ENCODE results near the gene RAET1G. TPM values are rescaled to one million over a fixed set of nuclear protein-coding genes. Genes with fewer than 3 reads are reported as not detected.

Gene RAET1G
- total RNA-seq, 1 experiment from 2014 or later = 1.2 TPM

DNA sequence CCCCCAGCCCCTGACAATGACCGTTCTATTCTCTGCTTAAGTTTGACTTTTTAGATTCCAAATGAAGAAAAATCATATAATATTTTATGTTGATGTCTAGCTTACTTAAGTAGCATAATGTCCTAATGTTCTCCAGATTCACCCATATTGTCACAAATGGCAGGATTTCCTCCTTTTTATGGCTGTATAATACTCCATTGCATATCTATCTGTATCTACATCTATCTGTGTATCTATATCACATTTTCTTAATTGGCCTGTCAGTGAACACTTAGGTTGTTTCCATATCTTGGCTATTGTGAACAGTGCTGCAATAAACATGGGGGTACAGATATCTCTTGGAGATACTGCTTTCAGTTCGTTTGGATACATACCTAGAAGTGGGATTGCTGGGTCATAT is 51.7 kb downstream of the RAET1G start:
- H3K27ac ChIP-seq (ENCODE audit: low read length) = no peak overlapping the region
- H3K36me3 ChIP-seq (ENCODE audit: control insufficient read depth, insufficient read depth, low read length) = no peaks in the 10 kb centered on the region
- TF ChIP-seq, protein P1, sequence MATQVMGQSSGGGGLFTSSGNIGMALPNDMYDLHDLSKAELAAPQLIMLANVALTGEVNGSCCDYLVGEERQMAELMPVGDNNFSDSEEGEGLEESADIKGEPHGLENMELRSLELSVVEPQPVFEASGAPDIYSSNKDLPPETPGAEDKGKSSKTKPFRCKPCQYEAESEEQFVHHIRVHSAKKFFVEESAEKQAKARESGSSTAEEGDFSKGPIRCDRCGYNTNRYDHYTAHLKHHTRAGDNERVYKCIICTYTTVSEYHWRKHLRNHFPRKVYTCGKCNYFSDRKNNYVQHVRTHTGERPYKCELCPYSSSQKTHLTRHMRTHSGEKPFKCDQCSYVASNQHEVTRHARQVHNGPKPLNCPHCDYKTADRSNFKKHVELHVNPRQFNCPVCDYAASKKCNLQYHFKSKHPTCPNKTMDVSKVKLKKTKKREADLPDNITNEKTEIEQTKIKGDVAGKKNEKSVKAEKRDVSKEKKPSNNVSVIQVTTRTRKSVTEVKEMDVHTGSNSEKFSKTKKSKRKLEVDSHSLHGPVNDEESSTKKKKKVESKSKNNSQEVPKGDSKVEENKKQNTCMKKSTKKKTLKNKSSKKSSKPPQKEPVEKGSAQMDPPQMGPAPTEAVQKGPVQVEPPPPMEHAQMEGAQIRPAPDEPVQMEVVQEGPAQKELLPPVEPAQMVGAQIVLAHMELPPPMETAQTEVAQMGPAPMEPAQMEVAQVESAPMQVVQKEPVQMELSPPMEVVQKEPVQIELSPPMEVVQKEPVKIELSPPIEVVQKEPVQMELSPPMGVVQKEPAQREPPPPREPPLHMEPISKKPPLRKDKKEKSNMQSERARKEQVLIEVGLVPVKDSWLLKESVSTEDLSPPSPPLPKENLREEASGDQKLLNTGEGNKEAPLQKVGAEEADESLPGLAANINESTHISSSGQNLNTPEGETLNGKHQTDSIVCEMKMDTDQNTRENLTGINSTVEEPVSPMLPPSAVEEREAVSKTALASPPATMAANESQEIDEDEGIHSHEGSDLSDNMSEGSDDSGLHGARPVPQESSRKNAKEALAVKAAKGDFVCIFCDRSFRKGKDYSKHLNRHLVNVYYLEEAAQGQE (IDR thresholded peaks at IDR 0.05; ENCODE audit: insufficient read depth in 1 of 2, low read depth in 2 of 2, low read length in 1 of 2) = no peak
- TF ChIP-seq, protein P2, sequence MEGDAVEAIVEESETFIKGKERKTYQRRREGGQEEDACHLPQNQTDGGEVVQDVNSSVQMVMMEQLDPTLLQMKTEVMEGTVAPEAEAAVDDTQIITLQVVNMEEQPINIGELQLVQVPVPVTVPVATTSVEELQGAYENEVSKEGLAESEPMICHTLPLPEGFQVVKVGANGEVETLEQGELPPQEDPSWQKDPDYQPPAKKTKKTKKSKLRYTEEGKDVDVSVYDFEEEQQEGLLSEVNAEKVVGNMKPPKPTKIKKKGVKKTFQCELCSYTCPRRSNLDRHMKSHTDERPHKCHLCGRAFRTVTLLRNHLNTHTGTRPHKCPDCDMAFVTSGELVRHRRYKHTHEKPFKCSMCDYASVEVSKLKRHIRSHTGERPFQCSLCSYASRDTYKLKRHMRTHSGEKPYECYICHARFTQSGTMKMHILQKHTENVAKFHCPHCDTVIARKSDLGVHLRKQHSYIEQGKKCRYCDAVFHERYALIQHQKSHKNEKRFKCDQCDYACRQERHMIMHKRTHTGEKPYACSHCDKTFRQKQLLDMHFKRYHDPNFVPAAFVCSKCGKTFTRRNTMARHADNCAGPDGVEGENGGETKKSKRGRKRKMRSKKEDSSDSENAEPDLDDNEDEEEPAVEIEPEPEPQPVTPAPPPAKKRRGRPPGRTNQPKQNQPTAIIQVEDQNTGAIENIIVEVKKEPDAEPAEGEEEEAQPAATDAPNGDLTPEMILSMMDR (IDR thresholded peaks at IDR 0.05) = no peak
- no peak for TF ChIP-seq TCF7L2 (IDR thresholded peaks at IDR 0.05; ENCODE audit: low read depth, low read length)
- TF ChIP-seq SIN3A (IDR thresholded peaks at IDR 0.05; ENCODE audit: borderline replicate concordance, insufficient read depth, low read depth, low read length) = no peak
- no peak for TF ChIP-seq POLR2AphosphoS5 (IDR thresholded peaks at IDR 0.05; ENCODE audit: low read depth, low read length)
- H3K4me1 ChIP-seq (ENCODE audit: control insufficient read depth, insufficient read depth, low read length) = no peaks in the 10 kb centered on the region
- CTCF ChIA-PET = no interaction called here
- ATAC-seq = no peak
- H3K27me3 ChIP-seq (ENCODE audit: control insufficient read depth, insufficient read depth, low read length) = no peaks in the 10 kb centered on the region
- intact Hi-C loops (cut with micrococcal nuclease; ENCODE audit: unreplicated experiment) (no loop called here), in situ Hi-C loops (cut with HindIII; ENCODE audit: low pct_unique_long_range_greater_than_20kb, low sequenced_read_pairs) (no loop called here)
- no TSS peak for BruUV-seq (replicated peaks)
- POLR2A ChIA-PET = no interaction called here
- peaks cover 7% of the 10 kb centered on the region; the same call in 1 of the 2 replicates for H3K9me3 ChIP-seq (ENCODE audit: control insufficient read depth, insufficient read depth, low read depth, low read length)
- no peak for DNase-seq (ENCODE audit: low read depth, low spot score)
- H3K4me3 ChIP-seq (ENCODE audit: low read depth in 2 of 2, low read length in 2 of 2) = no peak overlapping the region

DNA sequence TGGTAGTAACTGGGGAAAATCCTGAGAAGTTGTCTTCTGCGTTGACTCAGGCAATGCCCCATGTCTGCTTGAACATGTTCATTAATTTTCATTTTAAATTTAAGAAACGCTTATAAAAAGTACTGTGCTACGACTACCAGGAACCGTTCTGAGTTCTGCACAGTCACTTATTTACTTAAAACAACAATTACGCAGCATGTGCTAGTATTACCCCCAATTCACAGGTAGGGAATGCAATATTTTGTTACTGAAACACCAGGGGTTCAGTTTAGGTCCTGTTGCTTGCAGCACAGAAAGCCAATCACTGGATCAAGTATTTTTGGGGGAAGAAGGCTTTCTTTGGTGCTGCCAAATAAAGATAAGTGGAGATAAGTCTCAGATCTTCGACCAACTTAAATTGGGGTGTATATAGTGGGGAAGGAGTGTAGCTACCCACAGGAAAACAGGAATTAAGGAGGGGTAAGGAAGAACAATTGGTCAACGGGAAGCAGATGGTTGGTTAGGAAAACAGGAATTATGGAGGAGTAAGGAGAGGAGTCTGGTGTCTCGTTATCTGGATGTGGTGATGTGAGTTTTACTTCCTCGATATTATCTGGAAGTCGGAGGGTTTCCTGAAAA is 53.5 kb downstream of the RAET1G start:
- Histone ChIP-seq H3K4me3 (ENCODE audit: low read depth in 2 of 2, low read length in 2 of 2) (no peak overlapping the region), H3K27me3 (ENCODE audit: control insufficient read depth, insufficient read depth, low read length) (no peaks in the 10 kb centered on the region), H3K36me3 (ENCODE audit: control insufficient read depth, insufficient read depth, low read length) (no peaks in the 10 kb centered on the region), H3K4me1 (ENCODE audit: control insufficient read depth, insufficient read depth, low read length) (peaks cover 6% of the 10 kb centered on the region; the same call in 1 of the 2 replicates), H3K27ac (ENCODE audit: low read length) (no peak overlapping the region), H3K9me3 (ENCODE audit: control insufficient read depth, insufficient read depth, low read depth, low read length) (peaks cover 7% of the 10 kb centered on the region; the same call in 1 of the 2 replicates)
- ChIA-PET CTCF (no interaction called here), POLR2A (no interaction called here)
- DNase-seq (ENCODE audit: low read depth, low spot score) (no peak), ATAC-seq (no peak)
- BruUV-seq (replicated peaks) = no TSS peak
- in situ Hi-C loops (cut with HindIII; ENCODE audit: low pct_unique_long_range_greater_than_20kb, low sequenced_read_pairs) (no loop called here), intact Hi-C loops (cut with micrococcal nuclease; ENCODE audit: unreplicated experiment) (loop anchor here (10.0 kb wide), 1 partner anchor 55 kb away; the partner anchor contains the start of gene RAET1G)
- no peak for TF ChIP-seq SIN3A (IDR thresholded peaks at IDR 0.05; ENCODE audit: borderline replicate concordance, insufficient read depth, low read depth, low read length)
- TF ChIP-seq, protein P1 (IDR thresholded peaks at IDR 0.05; ENCODE audit: insufficient read depth in 1 of 2, low read depth in 2 of 2, low read length in 1 of 2) = no peak

Data from Panc1 (cell line).